Iris pigment epithelial cell (primary cell): Measurements from ENCODE around the gene SLC39A7.

ENCODE experiments used
- DNase-seq: peaks from one replicate; pipeline ENCODE4 v3.0.0-alpha.2; 2011; ENCODE audit warnings: low read depth

Gene SLC39A7

DNA sequence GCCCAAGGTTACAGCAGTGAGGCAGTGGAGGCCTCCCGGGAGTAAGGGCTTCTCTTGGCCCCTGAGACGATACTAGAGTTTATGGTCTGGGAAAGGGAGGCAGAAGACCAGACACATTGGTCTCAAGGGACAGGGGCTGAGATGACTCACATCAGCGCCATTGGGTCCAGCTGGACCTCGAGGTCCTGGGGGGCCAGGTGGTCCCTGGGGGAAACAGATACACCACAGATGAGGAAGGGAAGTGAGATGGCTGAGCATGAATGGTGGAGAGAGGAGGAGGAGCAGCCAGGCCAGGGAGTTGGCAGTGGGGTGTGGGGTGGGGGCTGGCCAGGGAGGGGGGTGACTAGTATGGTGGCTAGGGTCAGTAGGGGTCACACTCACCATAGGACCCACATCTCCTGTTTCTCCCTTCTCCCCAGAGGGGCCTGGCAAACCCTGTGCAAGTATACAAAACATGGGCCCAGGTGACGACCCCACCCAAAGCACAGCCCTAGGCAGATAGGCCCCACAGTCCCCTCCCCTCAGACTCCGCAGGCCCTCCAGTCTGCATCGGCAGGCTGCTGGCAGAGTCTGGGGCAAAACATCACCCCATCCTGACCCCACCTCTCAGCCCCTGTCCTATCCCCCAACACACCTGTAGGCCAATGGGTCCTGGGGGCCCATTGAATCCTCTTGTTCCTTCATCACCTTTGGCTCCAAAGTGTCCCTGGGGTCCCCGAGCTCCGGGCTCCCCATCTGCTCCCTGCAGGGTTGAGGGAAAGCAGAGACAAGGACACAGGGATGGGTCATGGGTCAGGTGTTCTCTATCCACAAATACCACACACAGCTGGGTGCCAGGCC is 30.3 kb upstream of the SLC39A7 start:
- no peak for DNase-seq

DNA sequence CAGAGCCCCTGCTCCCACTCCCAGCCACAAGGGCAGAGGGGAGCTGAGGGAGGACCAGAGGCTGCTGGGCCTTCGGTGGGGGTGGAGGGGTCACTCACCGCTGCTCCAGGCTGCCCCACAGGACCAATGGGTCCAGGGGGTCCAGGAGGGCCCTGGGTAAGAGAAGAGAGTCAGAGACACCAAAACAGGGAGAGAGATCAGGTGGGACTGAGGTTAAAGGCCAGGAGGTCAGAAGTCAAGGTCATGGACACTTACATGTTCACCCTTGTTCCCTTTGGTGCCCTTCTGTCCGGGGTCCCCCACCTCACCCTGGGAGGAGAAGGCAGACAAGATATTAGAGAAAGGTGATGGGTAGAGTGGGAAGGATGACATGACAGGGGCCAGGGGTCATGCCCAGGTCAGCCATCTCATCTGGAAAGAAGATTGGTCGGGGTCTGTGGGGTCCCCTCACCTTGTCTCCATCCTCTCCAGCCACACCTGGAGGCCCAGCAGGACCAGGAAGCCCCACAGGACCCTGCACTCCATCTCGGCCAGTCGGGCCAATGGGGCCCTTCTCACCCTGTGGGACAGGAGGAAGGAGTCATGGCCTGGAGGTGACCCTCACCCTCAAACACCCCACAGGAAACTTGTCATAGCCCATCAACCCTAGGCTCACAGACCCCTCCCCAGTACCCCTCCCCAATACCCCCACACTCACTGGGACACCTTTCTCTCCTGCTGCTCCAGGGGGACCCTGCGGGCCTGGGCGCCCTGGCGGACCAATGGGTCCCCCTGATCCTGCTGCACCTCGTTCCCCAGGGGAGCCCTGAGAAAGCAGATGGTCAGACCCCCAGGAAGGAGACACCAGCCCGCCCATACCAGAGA is 29.4 kb upstream of the SLC39A7 start:
- DNase-seq: no peak

DNA sequence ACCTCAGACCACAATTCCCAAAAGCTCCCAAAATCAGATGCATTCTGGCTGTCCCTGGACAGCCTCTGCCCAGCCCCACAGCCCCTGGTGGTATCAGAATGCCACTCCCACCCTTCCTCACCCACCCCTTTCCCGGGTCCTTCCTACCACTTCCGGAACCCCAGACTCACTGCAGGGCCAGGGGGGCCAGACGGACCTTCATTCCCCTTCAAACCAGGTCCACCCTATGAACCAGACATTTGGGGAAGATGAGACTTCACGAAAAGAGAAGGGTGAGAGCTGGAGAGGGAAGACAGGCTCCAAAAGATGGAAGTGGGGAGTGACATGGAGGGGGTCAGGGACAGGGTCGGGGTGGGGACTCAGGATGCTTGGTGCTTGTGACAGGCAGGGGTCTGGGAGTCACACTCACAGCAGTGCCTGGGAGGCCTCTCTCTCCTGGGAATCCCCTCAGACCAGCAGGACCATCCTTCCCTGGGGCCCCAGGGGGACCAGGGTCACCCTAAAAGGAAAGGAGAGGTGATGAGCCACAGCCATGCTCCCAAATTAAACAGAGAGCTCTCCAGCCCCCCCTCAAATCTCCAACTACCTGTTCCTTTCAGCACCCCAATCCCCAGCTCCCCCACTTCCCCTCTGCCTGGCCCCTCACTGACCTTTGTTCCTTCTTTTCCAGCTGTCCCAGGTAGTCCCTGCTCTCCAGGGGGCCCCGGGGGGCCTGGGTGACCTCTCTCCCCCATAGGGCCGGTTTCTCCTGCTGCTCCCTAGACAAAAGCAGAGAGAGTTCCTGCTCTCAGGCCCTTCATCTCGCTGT is 28.6 kb upstream of the SLC39A7 start:
- no peak for DNase-seq

DNA sequence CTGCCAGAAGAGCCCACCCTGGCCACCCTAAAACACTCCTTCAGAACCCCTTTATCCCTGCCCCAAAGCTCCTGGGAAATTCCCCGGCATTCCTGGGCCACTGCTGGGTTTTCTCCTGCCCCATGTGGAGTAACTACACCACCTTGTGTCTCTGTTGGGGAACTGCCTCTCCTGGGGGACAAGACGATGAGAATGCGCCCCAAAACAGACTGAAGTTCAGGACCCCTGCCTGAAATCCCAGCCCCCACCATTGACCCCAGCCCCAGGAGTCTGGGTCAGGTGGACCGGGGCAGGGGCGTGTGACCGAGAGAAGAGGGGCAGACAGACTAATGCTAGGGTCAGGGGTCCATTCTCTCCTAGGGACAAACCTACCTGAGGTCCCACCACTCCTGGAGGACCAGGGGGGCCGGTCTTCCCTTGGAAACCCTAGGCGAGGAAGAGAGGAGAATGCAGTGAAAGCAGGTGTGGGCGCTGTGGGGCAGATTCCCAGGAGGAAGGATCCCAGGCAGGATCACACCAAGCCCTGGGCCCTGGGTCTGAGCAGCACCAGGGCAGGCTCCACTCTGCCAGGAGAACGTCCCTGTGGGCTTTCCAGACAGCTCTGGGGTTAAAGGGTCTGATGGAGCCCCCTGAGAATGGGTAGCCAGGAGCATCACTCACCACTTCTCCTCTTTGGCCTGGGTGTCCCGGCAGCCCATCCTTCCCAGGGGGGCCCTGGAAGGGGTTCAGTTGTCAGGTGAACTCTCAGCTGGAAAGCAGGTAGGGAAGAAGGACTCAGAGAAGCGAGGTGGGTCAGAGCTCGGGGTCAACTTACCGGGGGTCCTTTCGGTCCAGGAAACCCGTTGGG is 27.8 kb upstream of the SLC39A7 start:
- DNase-seq: peak; percentile 47

DNA sequence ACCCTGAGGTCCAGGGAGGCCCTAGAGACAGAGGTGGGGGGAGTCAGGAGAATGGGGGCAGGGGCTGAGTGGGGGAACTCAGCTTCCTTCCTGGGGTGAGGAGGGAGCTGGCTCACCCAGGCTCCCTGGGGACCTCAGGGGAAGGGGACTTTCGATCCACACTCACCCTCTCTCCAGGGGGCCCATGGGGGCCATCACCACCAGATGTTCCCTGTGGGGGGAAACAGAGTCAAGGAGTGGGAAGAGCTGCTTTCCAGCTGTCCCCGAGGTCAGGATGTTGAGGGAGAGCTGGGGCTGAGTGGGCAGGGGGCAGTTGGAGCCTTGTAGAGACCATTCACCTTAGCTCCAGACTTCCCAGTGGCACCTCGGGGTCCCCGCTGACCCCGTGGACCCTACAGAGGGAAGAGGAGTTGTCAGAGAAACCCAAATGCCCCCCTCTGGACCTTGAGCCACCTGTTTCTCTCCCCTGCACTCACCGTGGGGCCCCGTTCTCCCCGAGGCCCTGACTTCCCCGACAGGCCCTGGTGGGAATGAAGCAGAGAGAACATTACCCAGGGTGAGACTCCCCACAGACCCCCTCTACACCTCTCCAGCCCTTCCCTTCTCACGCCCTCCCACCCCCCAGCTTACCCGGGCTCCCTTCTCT is 27.0 kb upstream of the SLC39A7 start:
- DNase-seq: no peak

DNA sequence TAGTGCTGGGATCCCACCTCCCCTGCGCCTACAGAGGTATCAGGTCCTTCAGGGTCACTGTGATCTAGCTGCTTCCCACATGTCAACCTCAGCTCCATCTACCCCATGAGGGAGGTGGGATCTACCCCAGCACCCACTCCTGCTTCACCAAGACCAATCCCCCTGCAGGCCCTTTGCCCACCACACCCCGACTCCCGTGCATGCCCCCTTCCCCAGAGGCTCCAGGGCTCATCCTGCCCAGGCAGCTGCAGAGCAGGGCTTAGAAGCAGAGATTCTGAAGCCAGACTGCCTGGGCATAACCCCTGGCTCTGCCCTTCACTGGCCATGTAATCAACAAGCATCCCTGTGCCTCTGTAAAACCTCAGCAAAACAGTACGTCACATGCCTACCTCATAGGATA is 25.9 kb upstream of the SLC39A7 start:
- DNase-seq: no peak

DNA sequence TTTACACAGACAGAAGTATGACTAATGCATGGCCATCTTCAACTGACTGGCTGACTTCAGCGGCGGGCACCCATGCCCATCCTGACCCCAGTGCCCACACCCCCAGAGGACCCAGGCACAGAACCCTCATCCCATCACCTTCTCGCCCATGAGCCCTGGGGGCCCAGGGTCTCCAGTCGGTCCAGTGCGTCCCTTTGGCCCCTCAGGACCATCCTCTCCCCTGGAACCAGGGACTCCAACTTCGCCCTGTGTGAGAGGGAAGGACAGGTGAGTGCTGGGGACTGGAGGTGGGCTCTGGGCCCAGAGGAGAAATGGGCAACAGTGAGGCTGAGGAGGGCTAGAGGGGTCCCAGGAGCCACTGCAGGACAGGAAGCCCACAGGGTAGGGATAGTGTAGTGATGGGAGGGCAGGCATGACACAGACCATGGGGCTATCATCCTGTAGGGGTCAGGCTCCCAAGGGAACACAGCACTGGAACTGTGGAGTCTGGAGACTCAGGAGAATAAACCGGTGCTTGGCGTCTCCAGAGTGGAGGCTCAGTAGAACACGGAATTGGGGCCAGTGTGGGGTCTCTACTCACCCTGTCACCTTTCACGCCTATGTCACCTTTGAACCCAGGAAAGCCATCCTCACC is 25.1 kb upstream of the SLC39A7 start:
- no peak for DNase-seq

DNA sequence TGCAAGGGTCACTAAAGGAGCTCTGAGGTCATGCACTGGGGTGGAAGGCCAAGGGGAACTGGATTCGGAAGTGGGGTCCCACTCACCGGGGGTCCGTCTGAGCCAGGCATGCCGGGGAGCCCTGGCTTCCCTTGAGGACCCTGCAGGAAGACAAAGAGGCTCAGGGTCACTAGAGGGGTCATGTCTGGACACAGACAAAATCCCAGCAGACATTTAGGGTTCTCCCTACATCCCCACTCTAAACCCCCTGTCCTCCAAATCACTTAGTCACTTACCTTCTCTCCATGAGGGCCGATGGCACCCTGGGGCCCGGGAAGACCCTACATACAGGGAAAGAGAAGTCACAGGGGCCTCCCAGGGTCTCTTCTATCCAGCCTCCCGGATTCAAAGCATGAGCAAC is 23.8 kb upstream of the SLC39A7 start:
- no peak for DNase-seq

DNA sequence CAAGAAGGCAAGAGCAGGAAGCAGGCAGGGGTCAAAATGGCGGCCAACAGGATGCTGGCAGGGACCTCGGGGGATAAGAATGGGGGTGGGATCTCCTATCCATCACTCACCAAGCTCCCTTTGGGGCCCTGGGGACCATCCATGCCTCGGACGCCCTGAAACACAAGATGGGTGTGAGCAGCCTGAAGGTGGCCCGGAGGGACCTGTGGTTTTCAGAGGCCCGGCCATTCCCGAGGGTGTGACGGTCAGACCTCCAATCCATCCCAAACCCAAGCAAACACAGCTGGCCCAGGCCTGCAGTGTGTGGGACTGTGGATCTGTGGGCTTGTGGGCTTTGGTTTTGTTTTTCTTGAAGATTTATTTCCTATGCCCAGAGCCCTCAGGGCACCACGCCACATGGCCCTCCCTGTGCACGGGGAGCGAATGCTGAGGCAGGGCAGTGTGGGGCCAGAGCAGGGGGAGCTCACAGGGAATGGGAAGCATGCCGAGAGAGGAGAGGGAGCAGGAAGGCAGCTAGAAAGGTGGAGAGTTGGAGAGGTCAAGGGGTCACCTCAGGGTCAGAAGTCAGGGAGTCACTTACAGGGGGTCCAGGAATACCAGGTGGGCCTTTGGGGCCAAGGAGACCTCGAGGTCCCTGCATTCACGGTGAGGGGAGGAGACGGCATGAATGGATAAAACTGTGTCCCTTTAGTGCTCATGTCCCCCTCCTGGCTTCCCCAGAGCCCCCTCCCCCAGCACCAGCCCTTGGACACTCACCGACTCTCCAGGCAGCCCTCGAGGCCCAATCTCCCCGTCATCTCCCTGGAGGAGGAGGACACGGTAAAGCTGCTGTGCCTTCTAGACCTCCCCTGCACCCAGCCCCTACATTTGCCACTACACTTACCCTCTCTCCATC is 22.9 kb upstream of the SLC39A7 start:
- no peak for DNase-seq

DNA sequence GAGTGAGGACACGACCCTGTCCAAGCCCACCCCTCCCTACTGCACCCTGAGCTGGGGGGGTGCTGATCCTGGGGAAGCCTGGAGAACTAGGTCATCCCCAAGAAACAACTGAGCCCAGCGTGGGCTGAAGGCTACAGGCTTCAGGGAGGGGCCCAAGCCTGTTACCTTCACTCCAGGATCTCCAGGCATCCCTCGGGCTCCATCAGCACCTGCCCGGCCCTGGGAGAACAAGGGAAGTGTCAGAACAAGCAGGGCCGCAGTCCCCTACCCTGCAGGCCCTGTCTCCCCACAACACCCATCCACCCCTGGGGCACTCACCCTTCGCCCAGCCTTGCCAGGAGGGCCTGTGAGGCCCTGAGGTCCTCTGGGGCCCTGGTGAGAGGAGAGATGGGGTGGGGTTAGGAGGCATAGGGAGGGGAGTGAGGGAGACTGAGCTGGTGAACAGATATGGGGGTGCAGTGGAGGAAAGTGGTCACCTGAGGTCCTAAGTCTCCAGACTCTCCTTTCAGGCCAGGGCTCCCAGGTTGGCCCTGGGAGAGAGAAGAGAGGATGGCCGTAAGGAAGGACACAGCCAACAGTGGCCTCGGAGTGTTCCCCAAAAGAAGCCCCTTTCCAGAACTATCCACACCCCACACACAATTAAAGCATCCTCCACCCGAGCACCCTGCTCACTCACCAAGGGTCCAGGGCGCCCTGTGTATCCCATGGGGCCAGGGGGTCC is 21.8 kb upstream of the SLC39A7 start:
- no peak for DNase-seq

DNA sequence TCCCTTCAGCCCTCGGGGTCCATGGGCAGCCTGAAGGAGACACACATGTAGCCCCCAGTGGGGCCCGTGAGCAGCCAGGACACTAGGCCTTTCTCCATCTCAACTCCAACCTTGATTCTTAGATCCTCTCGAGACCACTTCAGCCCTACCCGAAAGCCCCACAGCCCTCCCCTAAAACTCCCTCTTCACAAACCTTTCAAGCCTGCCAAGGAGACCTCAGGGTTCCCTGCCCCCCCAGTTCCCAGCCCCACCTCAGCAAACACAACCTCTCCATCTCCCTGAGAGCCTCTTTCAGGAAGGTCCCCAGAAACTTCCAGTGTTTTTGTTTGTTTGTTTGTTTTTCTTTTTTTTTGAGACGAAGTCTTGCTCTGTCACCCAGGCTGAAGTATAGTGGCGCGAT is 19.5 kb upstream of the SLC39A7 start:
- no peak for DNase-seq

DNA sequence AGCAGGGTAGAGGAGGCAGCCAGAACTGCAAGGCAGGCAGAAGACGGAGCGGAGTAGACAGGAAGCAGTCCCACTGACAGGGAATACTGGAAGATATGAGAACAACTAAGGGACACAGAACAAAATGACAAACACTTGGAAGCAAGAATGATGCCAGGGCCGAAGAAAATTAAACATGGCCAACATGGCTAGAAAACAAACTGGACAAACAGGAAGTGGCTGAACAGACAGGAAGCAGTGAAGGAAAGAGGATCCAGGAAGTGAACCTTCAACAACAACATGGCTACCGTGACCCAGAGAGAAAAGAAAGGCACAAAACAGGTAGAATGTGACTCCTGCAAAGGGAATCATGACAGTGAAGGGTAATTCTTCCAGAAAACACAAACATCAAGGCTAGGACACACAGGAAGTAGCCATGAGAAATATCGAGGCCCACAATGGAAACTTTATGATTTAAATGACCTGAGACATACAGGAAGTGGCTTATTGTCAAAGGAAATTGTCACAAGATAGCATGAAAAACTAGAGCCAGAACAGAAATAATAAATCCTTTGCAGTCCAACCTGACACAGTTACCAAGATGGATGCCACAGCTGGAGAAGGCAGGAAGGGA is 17.5 kb upstream of the SLC39A7 start:
- no peak for DNase-seq

DNA sequence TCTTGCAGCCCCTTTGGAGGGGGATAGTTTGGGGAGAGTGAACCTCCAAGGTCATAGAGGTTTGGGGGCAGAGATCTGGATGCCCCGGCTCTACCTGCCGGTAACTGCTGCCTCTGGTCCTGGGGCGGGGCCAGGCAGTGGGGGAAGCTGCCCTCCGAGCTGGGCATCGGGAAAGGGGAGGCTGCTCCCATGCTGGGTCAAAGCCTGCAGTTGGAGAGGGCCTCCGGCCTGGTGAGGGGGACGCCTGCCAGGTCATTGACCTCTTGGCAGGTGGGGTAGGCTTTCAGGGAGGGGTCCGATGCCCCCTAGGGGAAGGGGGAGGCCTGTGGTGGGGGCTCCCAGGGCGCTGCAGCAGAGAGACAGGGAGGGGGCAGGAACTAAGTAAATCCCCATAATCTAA is 15.5 kb upstream of the SLC39A7 start:
- DNase-seq: no peak

DNA sequence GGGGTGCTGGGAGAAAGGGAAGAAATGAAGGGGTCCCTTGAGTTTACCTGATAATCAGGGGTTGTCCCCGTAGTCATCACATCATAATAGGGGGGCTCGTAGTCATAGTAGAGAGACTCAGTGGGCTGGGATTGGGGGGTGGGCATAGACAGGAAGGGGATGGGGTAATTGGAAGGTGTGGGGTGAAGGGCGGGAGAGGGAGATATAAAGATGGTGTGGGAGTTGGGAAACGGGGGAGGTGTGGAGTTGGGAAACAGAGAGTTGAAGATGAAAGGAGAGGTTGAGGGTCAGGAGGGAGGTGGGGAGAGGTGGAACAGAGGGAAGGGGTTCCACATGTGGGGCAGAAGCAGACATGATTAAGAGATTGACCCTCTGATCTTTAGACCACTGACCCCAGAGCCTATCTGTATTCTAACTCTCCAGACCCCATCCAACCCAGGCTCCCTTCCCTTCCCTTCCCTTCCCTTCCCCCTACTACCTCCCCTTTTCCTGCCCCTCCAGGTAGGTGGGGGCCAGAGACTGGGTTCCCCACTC is 14.9 kb upstream of the SLC39A7 start:
- DNase-seq: no peak

DNA sequence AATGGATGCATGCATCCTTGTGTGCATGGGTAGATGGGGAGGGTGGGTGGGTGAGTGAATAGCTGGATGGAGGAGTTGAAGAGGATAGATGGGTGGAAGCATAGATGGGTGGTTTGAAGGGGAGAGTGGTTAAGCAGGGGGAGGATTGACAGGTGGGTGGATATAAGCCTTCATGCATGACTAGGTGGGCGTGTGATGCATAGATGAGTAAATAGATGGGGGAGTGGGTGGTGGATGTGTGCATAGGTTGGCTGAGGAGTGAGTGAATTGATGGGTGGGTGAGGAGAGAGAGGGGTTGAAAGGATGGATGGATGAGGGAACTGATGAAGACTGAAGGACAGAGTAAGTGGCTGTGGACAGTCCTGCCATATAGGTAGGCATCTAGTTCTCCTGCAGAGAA is 12.9 kb upstream of the SLC39A7 start:
- no peak for DNase-seq

DNA sequence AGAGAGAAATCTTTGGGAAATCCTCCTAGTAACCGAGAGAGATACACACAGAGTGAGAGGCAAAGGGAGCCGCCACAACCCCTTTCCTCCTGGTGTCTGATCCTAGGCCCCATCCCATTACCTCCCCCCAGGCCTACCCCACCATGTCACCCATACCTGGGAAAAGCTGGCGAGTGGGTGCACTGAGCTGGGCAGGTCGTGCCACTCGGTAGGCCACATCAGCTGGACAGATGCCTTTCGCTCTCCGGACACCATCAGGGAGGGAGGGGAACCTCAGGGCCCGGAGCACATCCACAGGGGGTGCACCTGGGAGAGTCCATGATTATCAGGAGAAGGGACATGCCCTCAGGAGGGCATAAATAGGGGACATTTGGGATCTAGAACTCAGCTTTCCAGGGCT is 11.5 kb upstream of the SLC39A7 start:
- DNase-seq: no peak

DNA sequence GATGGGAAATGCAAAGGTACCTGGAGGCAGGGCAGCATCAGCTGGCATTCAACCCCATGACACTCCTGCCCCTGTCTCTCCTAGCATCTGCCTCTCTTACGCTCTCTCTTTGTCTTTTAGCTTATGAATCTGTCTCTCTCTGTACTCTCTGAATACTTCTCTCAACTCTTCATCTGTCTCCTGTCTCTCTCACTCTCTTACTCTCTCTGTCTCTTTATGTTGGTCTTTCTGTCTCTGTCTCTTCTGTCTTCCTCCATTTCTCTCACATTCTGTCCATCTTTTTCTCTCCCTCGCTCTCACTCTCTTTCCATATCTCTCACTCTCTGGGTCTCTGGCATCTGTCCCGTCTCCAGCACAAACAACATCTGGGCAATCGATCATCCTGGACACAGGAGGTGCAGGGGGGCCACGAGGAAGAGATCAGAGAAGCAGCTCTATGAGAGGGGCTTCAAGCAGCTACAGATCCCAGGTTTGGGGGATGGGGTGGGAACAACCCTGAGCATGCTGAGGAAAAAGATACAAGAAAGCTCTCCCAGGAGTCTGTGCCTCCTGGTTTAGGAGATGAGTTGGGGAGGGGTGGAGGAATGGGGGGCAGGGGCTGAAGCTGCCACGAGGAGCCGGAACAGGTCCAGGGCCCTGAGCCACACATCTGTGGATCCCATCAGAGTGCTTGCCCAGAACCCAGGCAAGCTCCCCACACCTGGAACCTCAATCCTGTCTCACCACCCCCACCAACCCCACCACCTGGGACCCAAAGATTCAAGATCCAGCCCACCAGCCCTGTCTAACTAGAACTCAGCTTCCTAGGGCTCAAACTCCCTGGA is 10.8 kb upstream of the SLC39A7 start:
- no peak for DNase-seq
